ENCODE measurements around the gene DNAJC28. TPM values are rescaled to one million over a fixed set of nuclear protein-coding genes. Genes with fewer than 3 reads are reported as not detected.

The DNAJC28 gene
- total RNA-seq, 1 donor from 2014 or later, result 2.6 TPM

DNA sequence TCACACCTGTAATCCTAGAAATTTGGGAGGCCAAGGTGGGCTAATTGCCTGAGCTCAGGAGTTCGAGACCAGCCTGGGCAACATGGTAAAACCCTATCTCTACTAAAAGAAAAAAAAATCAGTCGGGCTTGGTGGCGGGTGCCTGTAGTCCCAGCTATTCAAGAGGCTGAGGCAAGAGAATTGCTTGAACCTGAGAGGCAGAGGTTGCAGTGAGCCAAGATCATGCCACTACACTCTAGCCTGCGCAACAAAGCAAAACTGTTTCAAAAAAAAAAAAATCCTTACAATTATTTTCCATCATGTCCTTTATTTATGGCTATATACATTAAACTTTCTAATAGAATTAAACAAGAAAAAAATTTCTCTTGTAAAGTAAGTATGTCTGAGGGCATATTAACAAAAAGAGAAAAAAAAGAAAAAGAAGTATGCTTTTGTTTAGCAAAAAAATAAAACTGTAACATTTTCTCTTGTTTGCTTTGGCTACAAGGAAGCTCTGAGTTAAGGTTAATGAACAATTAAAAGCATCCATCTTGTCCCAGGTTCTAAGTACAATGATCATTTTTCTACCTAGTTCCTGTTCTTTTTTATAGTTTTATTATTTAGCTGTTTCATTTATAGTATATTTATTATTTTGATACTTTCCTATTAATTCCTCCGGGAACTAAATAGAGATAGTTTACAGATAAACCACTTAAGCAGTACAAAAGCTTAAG is 29.8 kb downstream of the DNAJC28 start:
- Mint-ChIP-seq H3K36me3 (ENCODE audit: low read depth) (peaks cover 2% of the 10 kb centered on the region), H3K4me1 (ENCODE audit: low read depth) (no peaks in the 10 kb centered on the region), H3K9me3 (ENCODE audit: low read depth) (no peaks in the 10 kb centered on the region), H3K27me3 (ENCODE audit: low read depth) (no peaks in the 10 kb centered on the region), H3K27ac (ENCODE audit: unreplicated experiment) (no peak overlapping the region), H3K4me3 (ENCODE audit: unreplicated experiment) (no peak overlapping the region)
- TF ChIP-seq, protein P1, sequence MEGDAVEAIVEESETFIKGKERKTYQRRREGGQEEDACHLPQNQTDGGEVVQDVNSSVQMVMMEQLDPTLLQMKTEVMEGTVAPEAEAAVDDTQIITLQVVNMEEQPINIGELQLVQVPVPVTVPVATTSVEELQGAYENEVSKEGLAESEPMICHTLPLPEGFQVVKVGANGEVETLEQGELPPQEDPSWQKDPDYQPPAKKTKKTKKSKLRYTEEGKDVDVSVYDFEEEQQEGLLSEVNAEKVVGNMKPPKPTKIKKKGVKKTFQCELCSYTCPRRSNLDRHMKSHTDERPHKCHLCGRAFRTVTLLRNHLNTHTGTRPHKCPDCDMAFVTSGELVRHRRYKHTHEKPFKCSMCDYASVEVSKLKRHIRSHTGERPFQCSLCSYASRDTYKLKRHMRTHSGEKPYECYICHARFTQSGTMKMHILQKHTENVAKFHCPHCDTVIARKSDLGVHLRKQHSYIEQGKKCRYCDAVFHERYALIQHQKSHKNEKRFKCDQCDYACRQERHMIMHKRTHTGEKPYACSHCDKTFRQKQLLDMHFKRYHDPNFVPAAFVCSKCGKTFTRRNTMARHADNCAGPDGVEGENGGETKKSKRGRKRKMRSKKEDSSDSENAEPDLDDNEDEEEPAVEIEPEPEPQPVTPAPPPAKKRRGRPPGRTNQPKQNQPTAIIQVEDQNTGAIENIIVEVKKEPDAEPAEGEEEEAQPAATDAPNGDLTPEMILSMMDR (IDR thresholded peaks at IDR 0.05), result no peak
- no peak for DNase-seq (ENCODE audit: low spot score)

GRCh38 chr21:33458861-33459260 is 32.7 kb downstream of the DNAJC28 start:
- H3K36me3 Mint-ChIP-seq (ENCODE audit: low read depth), result peaks cover 3% of the 10 kb centered on the region
- H3K4me3 Mint-ChIP-seq (ENCODE audit: unreplicated experiment), result no peak overlapping the region
- TF ChIP-seq, protein P1 (IDR thresholded peaks at IDR 0.05), result no peak
- H3K4me1 Mint-ChIP-seq (ENCODE audit: low read depth), result no peaks in the 10 kb centered on the region
- DNase-seq (ENCODE audit: low spot score), result no peak
- H3K9me3 Mint-ChIP-seq (ENCODE audit: low read depth), result no peaks in the 10 kb centered on the region
- H3K27me3 Mint-ChIP-seq (ENCODE audit: low read depth), result no peaks in the 10 kb centered on the region
- H3K27ac Mint-ChIP-seq (ENCODE audit: unreplicated experiment), result no peak overlapping the region

DNA sequence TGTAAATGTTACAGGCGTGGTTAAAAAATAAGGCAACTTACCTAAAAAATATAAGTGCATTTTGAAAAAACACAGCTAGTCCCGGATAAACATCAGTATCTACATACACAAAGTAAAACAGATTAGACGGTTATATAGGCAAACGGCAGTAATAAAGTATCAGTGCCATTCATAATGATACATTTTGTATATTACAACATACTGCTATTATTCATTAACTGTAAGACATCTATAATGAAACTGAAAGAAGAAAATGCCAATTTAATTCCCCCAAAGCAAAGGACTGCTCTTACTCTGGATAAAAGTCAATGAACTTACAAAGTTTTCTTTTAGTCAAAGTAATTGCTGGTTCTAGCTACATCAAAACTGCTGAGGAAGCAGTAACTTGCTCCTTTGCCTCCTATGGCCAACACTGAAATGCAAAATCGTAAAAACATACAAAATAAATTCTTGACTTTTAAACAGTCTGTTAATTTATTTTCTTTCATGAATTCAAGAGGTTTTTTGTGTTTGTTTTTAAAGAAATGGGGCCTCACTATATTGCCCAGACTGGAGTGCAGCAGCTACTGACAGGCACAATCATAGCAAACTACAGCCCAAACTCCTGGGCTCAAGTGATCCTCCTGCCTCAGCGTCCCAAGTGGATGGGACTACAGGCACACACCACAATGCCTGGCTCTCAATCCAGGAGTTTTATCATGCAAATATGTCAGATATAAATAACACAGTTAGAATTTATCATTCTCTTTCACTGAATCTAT is 35.6 kb downstream of the DNAJC28 start:
- H3K27ac Mint-ChIP-seq (ENCODE audit: unreplicated experiment), result no peak overlapping the region
- peaks cover 6% of the 10 kb centered on the region for H3K36me3 Mint-ChIP-seq (ENCODE audit: low read depth)
- DNase-seq (ENCODE audit: low spot score), result no peak
- H3K4me3 Mint-ChIP-seq (ENCODE audit: unreplicated experiment), result no peak overlapping the region
- no peaks in the 10 kb centered on the region for H3K27me3 Mint-ChIP-seq (ENCODE audit: low read depth)
- peaks cover 11% of the 10 kb centered on the region for H3K4me1 Mint-ChIP-seq (ENCODE audit: low read depth)
- no peaks in the 10 kb centered on the region for H3K9me3 Mint-ChIP-seq (ENCODE audit: low read depth)
- TF ChIP-seq, protein P1 (IDR thresholded peaks at IDR 0.05), result no peak

- H3K4me1 Mint-ChIP-seq (ENCODE audit: low read depth), result peaks cover 11% of the 10 kb centered on the region
- no peak overlapping the region for H3K4me3 Mint-ChIP-seq (ENCODE audit: unreplicated experiment)
- H3K27ac Mint-ChIP-seq (ENCODE audit: unreplicated experiment), result peak overlapping the region; percentile 6
- peaks cover 8% of the 10 kb centered on the region for H3K36me3 Mint-ChIP-seq (ENCODE audit: low read depth)
- TF ChIP-seq, protein P1 (IDR thresholded peaks at IDR 0.05), result no peak
- no peaks in the 10 kb centered on the region for H3K9me3 Mint-ChIP-seq (ENCODE audit: low read depth)
- no peak for DNase-seq (ENCODE audit: low spot score)
- H3K27me3 Mint-ChIP-seq (ENCODE audit: low read depth), result no peaks in the 10 kb centered on the region
These were observed 39.2 kb downstream of the DNAJC28 start for GRCh38 chr21:33452362-33452761.

DNA sequence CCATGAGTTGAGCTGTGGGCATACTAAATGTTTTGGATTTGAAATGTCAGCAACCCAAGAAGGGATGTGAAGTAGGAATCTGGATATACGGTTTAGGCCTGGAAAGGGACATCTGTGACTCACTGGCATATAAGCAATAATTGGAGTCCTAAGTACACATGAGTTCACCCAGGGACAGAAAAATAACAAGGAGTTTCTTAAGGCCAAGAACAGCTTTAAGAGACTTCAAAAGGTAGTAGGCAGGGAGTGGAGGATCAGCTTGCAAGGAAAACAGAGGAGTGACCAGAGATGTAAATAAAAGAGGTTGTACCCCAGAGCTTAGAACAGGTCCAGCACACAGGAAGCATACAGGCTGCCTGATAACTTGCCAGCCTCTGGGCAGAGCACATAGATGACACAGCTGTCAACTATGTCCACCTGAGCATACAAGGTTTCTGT is 39.9 kb downstream of the DNAJC28 start:
- Mint-ChIP-seq H3K4me1 (ENCODE audit: low read depth) (peaks cover 11% of the 10 kb centered on the region), H3K4me3 (ENCODE audit: unreplicated experiment) (no peak overlapping the region), H3K9me3 (ENCODE audit: low read depth) (no peaks in the 10 kb centered on the region), H3K27me3 (ENCODE audit: low read depth) (no peaks in the 10 kb centered on the region), H3K27ac (ENCODE audit: unreplicated experiment) (peak overlapping the region; percentile 32), H3K36me3 (ENCODE audit: low read depth) (peaks cover 8% of the 10 kb centered on the region)
- TF ChIP-seq, protein P1 (IDR thresholded peaks at IDR 0.05), result no peak
- no peak for DNase-seq (ENCODE audit: low spot score)
